Measurements from ENCODE around the gene FAM168B. TPM values are rescaled to one million over a fixed set of nuclear protein-coding genes. Genes with fewer than 3 reads are reported as not detected.

The FAM168B gene
- total and polyA plus RNA-seq, 2 of the 13 experiments (the other 11 are each of a cell fraction or from before 2014, with no cell fraction given) = 64.5 to 113 TPM

DNA sequence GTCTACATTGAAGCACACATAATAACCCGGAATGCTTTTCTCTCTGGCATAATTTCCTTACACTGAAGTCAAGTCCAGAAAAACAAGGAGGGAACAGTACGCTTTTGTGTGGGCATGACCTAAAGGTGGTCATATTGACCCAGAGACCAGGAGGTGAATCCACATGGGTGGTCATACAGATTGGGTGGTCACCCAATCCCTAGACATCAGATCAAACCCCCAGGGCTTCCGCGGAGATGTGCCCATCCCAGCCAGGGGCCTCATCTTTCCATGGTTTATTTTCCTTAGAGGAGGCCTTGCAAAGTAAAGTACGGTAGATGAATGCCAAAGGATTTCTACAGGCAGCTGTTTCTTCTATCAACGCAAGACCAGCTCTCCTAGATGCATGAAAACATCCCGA is 38.8 kb downstream of the FAM168B start (continued):
- TF ChIP-seq ZNF567 (CRISPR knock-in tag; IDR thresholded peaks at IDR 0.05; ENCODE audit: borderline replicate concordance) = no peak
- TF ChIP-seq, protein P1, sequence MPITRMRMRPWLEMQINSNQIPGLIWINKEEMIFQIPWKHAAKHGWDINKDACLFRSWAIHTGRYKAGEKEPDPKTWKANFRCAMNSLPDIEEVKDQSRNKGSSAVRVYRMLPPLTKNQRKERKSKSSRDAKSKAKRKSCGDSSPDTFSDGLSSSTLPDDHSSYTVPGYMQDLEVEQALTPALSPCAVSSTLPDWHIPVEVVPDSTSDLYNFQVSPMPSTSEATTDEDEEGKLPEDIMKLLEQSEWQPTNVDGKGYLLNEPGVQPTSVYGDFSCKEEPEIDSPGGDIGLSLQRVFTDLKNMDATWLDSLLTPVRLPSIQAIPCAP (CRISPR knock-in tag; IDR thresholded peaks at IDR 0.05; ENCODE audit: low read depth) = no peak
- TF ChIP-seq LCORL (IDR thresholded peaks at IDR 0.05) = no peak
- no peak for TF ChIP-seq LCORL (CRISPR knock-in tag; IDR thresholded peaks at IDR 0.05)
- no peak for TF ChIP-seq ZFY (CRISPR knock-in tag; IDR thresholded peaks at IDR 0.05)
- no peak for TF ChIP-seq NR3C1 (CRISPR knock-in tag; IDR thresholded peaks at IDR 0.05)
- TF ChIP-seq GATA4 (IDR thresholded peaks at IDR 0.05; ENCODE audit: borderline replicate concordance, low read depth) = no peak
- no peak for TF ChIP-seq ZNF891 (CRISPR knock-in tag; IDR thresholded peaks at IDR 0.05)

DNA sequence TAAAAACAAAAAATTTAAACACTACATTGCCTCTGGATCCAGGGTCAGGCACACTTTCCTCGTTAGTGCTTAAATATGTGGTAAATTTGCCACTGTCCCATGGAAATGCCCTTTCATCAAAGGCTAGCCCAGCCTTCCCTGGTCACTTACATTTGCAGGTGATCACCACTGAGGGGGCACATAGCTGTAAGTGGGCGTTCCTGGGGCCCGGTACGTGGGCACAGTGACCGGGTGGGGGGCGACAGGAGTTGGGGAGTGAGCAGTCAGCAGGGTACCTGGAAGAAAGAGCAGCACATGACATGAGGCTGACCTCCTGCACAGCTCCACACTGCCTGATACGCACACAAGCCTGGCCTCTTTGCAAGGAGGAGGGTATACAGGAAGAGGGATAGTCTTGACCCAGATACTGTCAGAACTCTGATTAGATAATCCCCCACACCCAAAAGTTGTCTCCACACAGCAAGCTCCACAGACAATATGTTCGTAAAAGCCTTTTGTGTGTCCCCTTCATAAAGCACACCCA is 40.5 kb downstream of the FAM168B start:
- WGBS (ENCODE audit: low lambda C conversion rate) = 99% methylated on average over 8 of the region's 8 CpGs
- no peak for ATAC-seq
- Histone ChIP-seq H3K4me2 (ENCODE audit: low read depth, low read length) (no peak overlapping the region), H3K4me3 (replicated peaks in 1 of 3; ENCODE audit: insufficient read depth in 1 of 3, low read depth in 2 of 3, low read length in 3 of 3) (no peak overlapping the region), H3K27ac (ENCODE audit: extremely low read length, insufficient read depth, low read length) (no peak overlapping the region), H3K9ac (ENCODE audit: insufficient read depth, low read depth, low read length) (no peak overlapping the region), H3K79me2 (ENCODE audit: insufficient read depth, low read length) (peaks cover 29% of the 10 kb centered on the region), H3K27me3 (ENCODE audit: control insufficient read depth in 1 of 2, insufficient read depth in 2 of 2, low read length in 2 of 2) (no peaks in the 10 kb centered on the region), H3K4me1 (ENCODE audit: insufficient read depth, low read length) (no peaks in the 10 kb centered on the region), H3K9me3 (ENCODE audit: low read length) (no peaks in the 10 kb centered on the region), H4K20me1 (ENCODE audit: insufficient read depth, low read length) (peaks cover 30% of the 10 kb centered on the region), H3K36me3 (replicated peaks in 1 of 2; ENCODE audit: control insufficient read depth in 1 of 2, insufficient read depth in 2 of 2, low read length in 2 of 2) (peaks cover 63 to 92% of the 10 kb centered on the region in 2 experiments), H2AFZ (ENCODE audit: low read length) (no peak overlapping the region)
- in situ Hi-C loops (cut with HindIII; ENCODE audit: extremely low pct_ligation_motif_present, low pct_unique_long_range_greater_than_20kb) = no loop called here
- BruUV-seq (replicated peaks) = no TSS peak
- ChIA-PET POLR2A (interaction anchor here (1.3 kb wide), 1 partner anchor 40 kb away, joined by 4 read pairs; no protein-coding TSS in a partner anchor), CTCF (ENCODE audit: low intra/inter-chr PET ratio, low total read pairs) (no interaction called here)
- DNase-seq (ENCODE audit: low spot score) = no peak
- no peak for FAIRE-seq
- intact Hi-C loops (cut with micrococcal nuclease; ENCODE audit: unreplicated experiment) = no loop called here
- TF ChIP-seq ZNF660 (CRISPR knock-in tag; IDR thresholded peaks at IDR 0.05; ENCODE audit: borderline replicate concordance, low read depth) (no peak), ZNF569 (CRISPR knock-in tag; IDR thresholded peaks at IDR 0.05; ENCODE audit: borderline replicate concordance) (no peak), JUN (CRISPR knock-in tag; IDR thresholded peaks at IDR 0.05) (no peak), ZNF256 (CRISPR knock-in tag; conservative IDR thresholded peaks at IDR 0.05) (no peak), ZNF816 (CRISPR knock-in tag; IDR thresholded peaks at IDR 0.05; ENCODE audit: borderline replicate concordance) (no peak), PRMT3 (CRISPR knock-in tag; IDR thresholded peaks at IDR 0.05; ENCODE audit: borderline replicate concordance, low read depth) (no peak)
- TF ChIP-seq, protein P2, sequence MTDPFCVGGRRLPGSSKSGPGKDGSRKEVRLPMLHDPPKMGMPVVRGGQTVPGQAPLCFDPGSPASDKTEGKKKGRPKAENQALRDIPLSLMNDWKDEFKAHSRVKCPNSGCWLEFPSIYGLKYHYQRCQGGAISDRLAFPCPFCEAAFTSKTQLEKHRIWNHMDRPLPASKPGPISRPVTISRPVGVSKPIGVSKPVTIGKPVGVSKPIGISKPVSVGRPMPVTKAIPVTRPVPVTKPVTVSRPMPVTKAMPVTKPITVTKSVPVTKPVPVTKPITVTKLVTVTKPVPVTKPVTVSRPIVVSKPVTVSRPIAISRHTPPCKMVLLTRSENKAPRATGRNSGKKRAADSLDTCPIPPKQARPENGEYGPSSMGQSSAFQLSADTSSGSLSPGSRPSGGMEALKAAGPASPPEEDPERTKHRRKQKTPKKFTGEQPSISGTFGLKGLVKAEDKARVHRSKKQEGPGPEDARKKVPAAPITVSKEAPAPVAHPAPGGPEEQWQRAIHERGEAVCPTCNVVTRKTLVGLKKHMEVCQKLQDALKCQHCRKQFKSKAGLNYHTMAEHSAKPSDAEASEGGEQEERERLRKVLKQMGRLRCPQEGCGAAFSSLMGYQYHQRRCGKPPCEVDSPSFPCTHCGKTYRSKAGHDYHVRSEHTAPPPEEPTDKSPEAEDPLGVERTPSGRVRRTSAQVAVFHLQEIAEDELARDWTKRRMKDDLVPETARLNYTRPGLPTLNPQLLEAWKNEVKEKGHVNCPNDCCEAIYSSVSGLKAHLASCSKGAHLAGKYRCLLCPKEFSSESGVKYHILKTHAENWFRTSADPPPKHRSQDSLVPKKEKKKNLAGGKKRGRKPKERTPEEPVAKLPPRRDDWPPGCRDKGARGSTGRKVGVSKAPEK (CRISPR knock-in tag; IDR thresholded peaks at IDR 0.05; ENCODE audit: borderline replicate concordance) = no peak
- TF ChIP-seq, protein P3, sequence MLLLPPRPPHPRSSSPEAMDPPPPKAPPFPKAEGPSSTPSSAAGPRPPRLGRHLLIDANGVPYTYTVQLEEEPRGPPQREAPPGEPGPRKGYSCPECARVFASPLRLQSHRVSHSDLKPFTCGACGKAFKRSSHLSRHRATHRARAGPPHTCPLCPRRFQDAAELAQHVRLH (CRISPR knock-in tag; IDR thresholded peaks at IDR 0.05; ENCODE audit: borderline replicate concordance, low read depth) = no peak

Measured in HepG2 (cell line).